Subcutaneous adipose tissue (tissue), 4 donors: ENCODE results near the gene TRIM29. TPM values are rescaled to one million over a fixed set of nuclear protein-coding genes. Genes with fewer than 3 reads are reported as not detected.

Experiments used
- CTCF ChIP-seq: fragments of 450-650 bp; IDR thresholded peaks from one replicate; pipeline ENCODE4 v1.5.1; 2016; ENCODE audit warnings: low read depth, mild to moderate bottlenecking, control low read depth, antibody characterized with exemption, moderate library complexity
- total RNA-seq, 4 donors: library from RNA; depleted of rRNA; stranded (reverse); fragments of >200 nt; gene quantifications; one replicate each; pipeline ENCODE4 v1.1.0, GENCODE V29; 2016

TRIM29 gene
- total RNA-seq, 4 donors from 2014 or later = 1.3 to 13.2 (median 4.3) TPM

- TF ChIP-seq CTCF = no peak
These were observed 3.0 kb downstream of the TRIM29 start for GRCh38 chr11:120134931-120135228.

- no peak for TF ChIP-seq CTCF
These were observed 3.6 kb downstream of the TRIM29 start for GRCh38 chr11:120134106-120134930.

- no peak for TF ChIP-seq CTCF
These were observed 4.5 kb downstream of the TRIM29 start for GRCh38 chr11:120133216-120134105.

- no peak for TF ChIP-seq CTCF
These were observed 5.2 kb downstream of the TRIM29 start for GRCh38 chr11:120132645-120133185.

GRCh38 chr11:120131941-120132644 lies 5.8 kb downstream of the TRIM29 start:
- no peak for TF ChIP-seq CTCF

- TF ChIP-seq CTCF = no peak
These were observed 6.7 kb downstream of the TRIM29 start for GRCh38 chr11:120130991-120131760.
